A549 (cell line): ENCODE data around the gene PHGDH. TPM values are rescaled to one million over a fixed set of nuclear protein-coding genes. Genes with fewer than 3 reads are reported as not detected.

Experiments
- ATAC-seq, 2 experiments: fragments of 200-7000 bp in 1 of 2; fragments of >200 bp in 1 of 2; cut with Nextera tagmentation in 1 of 2; cut with Tn5 transposase in 1 of 2; 3 replicates each; pipeline versions ENCODE4 v1.8.0 to v1.9.1; 2018 to 2020; ENCODE audit warnings: mild to moderate bottlenecking in 1 of 2, moderate library complexity in 1 of 2
- CTCF ChIA-PET: fragments of 300-600 bp; sonication (Branson Sonifier 250); formaldehyde crosslinking; extraction: SDS; loops from one replicate; lab custom pipeline; 2021; ENCODE audit warnings: antibody characterized with exemption, inconsistent platforms; lab: Yijun Ruan, JAX
- POLR2A ChIA-PET: fragments of 350-600 bp; formaldehyde crosslinking; extraction: SDS; loops from one replicate; lab custom pipeline; 2021; ENCODE audit warnings: antibody characterized with exemption, inconsistent platforms; lab: Yijun Ruan, JAX
- DNase-seq, 2 experiments: peaks; one replicate each; pipeline versions ENCODE4 v3.0.0 to v3.0.0-alpha.2; 2011 to 2016; ENCODE audit warnings: low read depth in 1 of 2, low spot score in 1 of 2
- FAIRE-seq: peaks from 2 replicates; lab custom pipeline; 2011; peaks lifted over from hg19 to GRCh38; lab: Jason Lieb, UNC
- H3K27ac ChIP-seq, 2 experiments: fragments of >200 bp; sonication (Bioruptor Twin); formaldehyde crosslinking; 3 replicates each; pipeline ENCODE4 v1.5.1; 2016 to 2017
- H3K4me1 ChIP-seq: fragments of >200 bp; sonication (Bioruptor Twin); formaldehyde crosslinking; 3 replicates; pipeline ENCODE4 v1.6.1; 2016
- H3K4me2 ChIP-seq: fragments of >200 bp; sonication (Bioruptor Twin); formaldehyde crosslinking; 3 replicates; pipeline ENCODE4 v1.6.1; 2016
- H3K4me3 ChIP-seq: fragments of >200 bp; sonication (Bioruptor Twin); formaldehyde crosslinking; 3 replicates; pipeline ENCODE4 v1.5.1; 2016
- H3K9me3 ChIP-seq: fragments of >200 bp; sonication (Bioruptor Twin); formaldehyde crosslinking; 3 replicates; pipeline ENCODE4 v1.6.1; 2016
- BCL3 ChIP-seq: fragments of >200 bp; sonication (Bioruptor Twin); formaldehyde crosslinking; IDR thresholded peaks from 3 replicates; pipeline ENCODE4 v1.6.1; 2016
- CBX2 ChIP-seq: fragments of 200-600 bp; sonication (generic); IDR thresholded peaks from 2 replicates; pipeline ENCODE4 v1.6.1; 2016; ENCODE audit warnings: low read depth, mild to moderate bottlenecking, borderline replicate concordance
- CHD2 ChIP-seq: fragments of 150-350 bp; IDR thresholded peaks from 2 replicates; pipeline ENCODE4 v1.6.1; 2014; ENCODE audit warnings: low read length; ENCODE audit not compliant: partially characterized antibody
- CTCF ChIP-seq: fragments of >200 bp; sonication (Bioruptor Twin); formaldehyde crosslinking; IDR thresholded peaks from 3 replicates; pipeline ENCODE4 v1.5.1; 2016
- EHMT2 ChIP-seq: fragments of 200-600 bp; sonication (generic); IDR thresholded peaks from 2 replicates; pipeline ENCODE4 v1.6.1; 2016; ENCODE audit warnings: antibody characterized with exemption, low read depth, mild to moderate bottlenecking, moderate library complexity
- EP300 ChIP-seq, 2 experiments: fragments of >200 bp; sonication (Bioruptor Twin); formaldehyde crosslinking; IDR thresholded peaks; 2 replicates in 1 of 2; 3 replicates in 1 of 2; pipeline ENCODE4 v1.6.1; 2016 to 2017
- FOSL2 ChIP-seq, 2 experiments: fragments of 450-650 bp in 1 of 2; fragments of >200 bp in 1 of 2; sonication (Bioruptor Twin) in 1 of 2; formaldehyde crosslinking; IDR thresholded peaks; 2 replicates each; pipeline versions ENCODE4 v1.5.0 to v1.6.1; 2016 to 2020; ENCODE audit warnings: mild to moderate bottlenecking in 1 of 2, moderate library complexity in 1 of 2
- FOXS1 ChIP-seq: fragments of 250-450 bp; sonication (Bioruptor Pico); IDR thresholded peaks from 2 replicates; pipeline ENCODE4 v1.5.0; 2020; ENCODE audit warnings: mild to moderate bottlenecking, moderate library complexity
- HES2 ChIP-seq: fragments of >200 bp; sonication (Bioruptor Twin); formaldehyde crosslinking; IDR thresholded peaks from 2 replicates; pipeline ENCODE4 v1.6.1; 2016
- JUNB ChIP-seq: fragments of >200 bp; sonication (Bioruptor Twin); formaldehyde crosslinking; IDR thresholded peaks from 2 replicates; pipeline ENCODE4 v1.6.1; 2016
- MAZ ChIP-seq: fragments of 150-350 bp; IDR thresholded peaks from 2 replicates; pipeline ENCODE4 v1.6.1; 2014; ENCODE audit warnings: antibody characterized with exemption, low read depth, low read length, borderline replicate concordance
- MYC ChIP-seq: IDR thresholded peaks from 2 replicates; pipeline ENCODE4 v1.6.1; 2012; ENCODE audit warnings: mild to moderate bottlenecking, inconsistent platforms, low read length, improper control_type of control experiment, borderline replicate concordance
- PBX3 ChIP-seq: IDR thresholded peaks from 2 replicates; pipeline ENCODE4 v1.6.1; 2012
- RAD21 ChIP-seq, 2 experiments: fragments of >200 bp in 1 of 2; sonication (Bioruptor Twin) in 1 of 2; formaldehyde crosslinking in 1 of 2; IDR thresholded peaks in 1 of 2; conservative IDR thresholded peaks in 1 of 2; 2 replicates in 1 of 2; 3 replicates in 1 of 2; pipeline ENCODE4 v1.6.1; 2012 to 2018; ENCODE audit warnings: inconsistent platforms in 1 of 2
- REST ChIP-seq: fragments of 200-600 bp; sonication (generic); IDR thresholded peaks from 2 replicates; pipeline ENCODE4 v1.6.1; 2016; ENCODE audit warnings: antibody characterized with exemption, mild to moderate bottlenecking, moderate library complexity
- RFX5 ChIP-seq: fragments of 450-650 bp; IDR thresholded peaks from 2 replicates; pipeline ENCODE4 v1.7.1; 2014; ENCODE audit warnings: antibody characterized with exemption, mild to moderate bottlenecking, moderate library complexity
- RNF2 ChIP-seq: fragments of 200-600 bp; sonication (generic); IDR thresholded peaks from 2 replicates; pipeline ENCODE4 v1.6.1; 2016; ENCODE audit warnings: low read depth, mild to moderate bottlenecking, antibody characterized with exemption, moderate library complexity, borderline replicate concordance
- TFCP2L1 ChIP-seq: fragments of 250-450 bp; sonication (Bioruptor Pico); IDR thresholded peaks from 2 replicates; pipeline ENCODE4 v1.5.0; 2021; ENCODE audit warnings: mild to moderate bottlenecking
- ZC3H11A ChIP-seq: fragments of 450-650 bp; IDR thresholded peaks from 2 replicates; pipeline ENCODE4 v1.6.1; 2014; ENCODE audit warnings: antibody characterized with exemption, mild to moderate bottlenecking
- ZFP36 ChIP-seq: fragments of 450-650 bp; IDR thresholded peaks from 2 replicates; pipeline ENCODE4 v1.6.1; 2014; ENCODE audit warnings: borderline replicate concordance; ENCODE audit not compliant: partially characterized antibody
- ZSCAN20 ChIP-seq: fragments of 250-450 bp; sonication (Bioruptor Pico); IDR thresholded peaks from 2 replicates; pipeline ENCODE4 v1.8.0; 2022; ENCODE audit warnings: mild to moderate bottlenecking, moderate library complexity
- WGBS: methylation state at CpG from one replicate; pipeline ENCODE4 v1.1.6; 2017; ENCODE audit errors: missing lambda C conversion rate; 5-methylcytosine and 5-hydroxymethylcytosine counted together
- polyA plus RNA-seq, 4 experiments: library from polyadenylated mRNA; depleted of rRNA in 3 of 4; stranded (reverse); fragments of >200 nt; fragmentation: RNase III in 1 of 4; extraction: RNeasy Plus Mini Kit Qiagen cat#74134 plus additional on column Dnase treatment in 1 of 4; gene quantifications; 2 replicates in 3 of 4; 3 replicates in 1 of 4; pipeline ENCODE4 v1.2.3, GENCODE V29; 2011 to 2017

The PHGDH gene
- polyA plus RNA-seq, 2 of the 4 experiments (the other 2 are of a cell fraction): 41.4 to 65.6 TPM

GRCh38 chr1:119745034-119745433, 33.3 kb downstream of the PHGDH start:
- Histone ChIP-seq H3K4me2 (no peak overlapping the region), H3K4me1 (no peaks in the 10 kb centered on the region), H3K9me3 (no peaks in the 10 kb centered on the region), H3K4me3 (no peak overlapping the region), H3K27ac (no peak overlapping the region)
- 87% methylated on average over 1 of the region's 1 CpG for WGBS
- TF ChIP-seq EHMT2: no peak
- TF ChIP-seq ZSCAN20 (CRISPR knock-in tag): no peak
- no peak for TF ChIP-seq ZFP36
- TF ChIP-seq EP300 (IDR thresholded peaks at IDR 0.05): no peak
- TF ChIP-seq PBX3: no peak
- no peak for TF ChIP-seq REST
- no peak for TF ChIP-seq TFCP2L1
- TF ChIP-seq RAD21 (conservative IDR thresholded peaks at IDR 0.05 in 1 of 2, IDR thresholded peaks at IDR 0.05 in 1 of 2): no peak
- TF ChIP-seq RFX5: no peak
- no peak for TF ChIP-seq CBX2
- POLR2A ChIA-PET: no interaction called here
- no peak for DNase-seq
- FAIRE-seq: no peak
- no peak for ATAC-seq
- CTCF ChIA-PET: interaction anchor here (0.6 to 4.2 kb wide), 9 partner anchors 11 to 1116 kb away, joined by 3 to 32 read pairs (median 4); no protein-coding TSS in a partner anchor

GRCh38 chr1:119747451-119747850, 35.7 kb downstream of the PHGDH start:
- ChIA-PET POLR2A (no interaction called here), CTCF (interaction anchor here (1.3 kb wide), 1 partner anchor 72 kb away, joined by 3 read pairs; no protein-coding TSS in a partner anchor)
- WGBS: 79% methylated on average over 2 of the region's 3 CpGs
- H3K27ac ChIP-seq: no peak overlapping the region
- TF ChIP-seq RNF2 (no peak), RAD21 (conservative IDR thresholded peaks at IDR 0.05 in 1 of 2, IDR thresholded peaks at IDR 0.05 in 1 of 2) (no peak), HES2 (no peak), JUNB (no peak), FOXS1 (CRISPR knock-in tag) (no peak), FOSL2 (IDR thresholded peaks at IDR 0.05) (no peak), FOSL2 (CRISPR knock-in tag; IDR thresholded peaks at IDR 0.05) (no peak), MYC (no peak), EP300 (IDR thresholded peaks at IDR 0.05) (no peak), ZC3H11A (no peak), BCL3 (no peak), REST (no peak), MAZ (no peak), CHD2 (no peak), CTCF (no peak), TFCP2L1 (no peak)
- H3K4me2 ChIP-seq: no peak overlapping the region
- no peaks in the 10 kb centered on the region for H3K4me1 ChIP-seq
- DNase-seq: no peak
- no peaks in the 10 kb centered on the region for H3K9me3 ChIP-seq
- ATAC-seq: no peak
- no peak overlapping the region for H3K4me3 ChIP-seq
- no peak for FAIRE-seq
